IPS DF 19.7 (cell line): Measurements from ENCODE around the gene SEC62.

Experiments
- DNase-seq: peaks from one replicate; pipeline ENCODE4 v3.0.0-alpha.2; 2013; ENCODE audit warnings: low read depth, low spot score

SEC62 gene, protein sequence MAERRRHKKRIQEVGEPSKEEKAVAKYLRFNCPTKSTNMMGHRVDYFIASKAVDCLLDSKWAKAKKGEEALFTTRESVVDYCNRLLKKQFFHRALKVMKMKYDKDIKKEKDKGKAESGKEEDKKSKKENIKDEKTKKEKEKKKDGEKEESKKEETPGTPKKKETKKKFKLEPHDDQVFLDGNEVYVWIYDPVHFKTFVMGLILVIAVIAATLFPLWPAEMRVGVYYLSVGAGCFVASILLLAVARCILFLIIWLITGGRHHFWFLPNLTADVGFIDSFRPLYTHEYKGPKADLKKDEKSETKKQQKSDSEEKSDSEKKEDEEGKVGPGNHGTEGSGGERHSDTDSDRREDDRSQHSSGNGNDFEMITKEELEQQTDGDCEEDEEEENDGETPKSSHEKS

DNA sequence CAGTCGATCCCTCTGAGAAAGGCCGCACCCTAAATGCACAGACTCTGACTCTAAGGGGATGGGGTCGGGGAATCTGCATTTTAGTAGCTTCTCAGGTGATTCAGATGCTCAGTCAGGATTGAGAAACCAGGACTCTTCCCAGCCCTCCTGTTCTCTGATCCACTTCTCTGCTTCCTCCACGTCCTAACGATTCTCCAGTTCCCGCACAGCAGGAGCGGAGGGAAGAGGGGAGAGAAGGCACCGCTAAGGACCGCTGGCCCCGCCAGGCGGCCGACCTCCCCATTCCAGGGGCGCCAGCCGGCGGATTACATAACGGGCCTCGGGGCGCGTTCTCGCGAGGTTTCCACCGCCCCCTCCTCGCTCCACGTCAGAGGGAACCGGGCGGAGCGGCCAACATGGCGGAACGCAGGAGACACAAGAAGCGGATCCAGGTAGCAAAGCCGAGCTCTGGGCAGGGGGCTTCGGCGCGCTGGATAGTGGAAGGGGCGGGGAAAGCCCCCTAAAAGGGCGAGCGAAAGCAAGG lies at the start of gene SEC62:
Gene SEC62 (plus strand): TSS at position 380 of the 523 bp plus-strand sequence. CDS start 16 bp downstream, at position 396.
- DNase-seq, result peak; percentile 60

- DNase-seq, result no peak
Observed at GRCh38 chr3:169923189-169923588, 43.4 kb upstream of the SEC62 start.

- DNase-seq, result no peak
Observed at GRCh38 chr3:169923831-169924230, 42.8 kb upstream of the SEC62 start.

- no peak for DNase-seq
Observed at GRCh38 chr3:169929830-169930519, 36.6 kb upstream of the SEC62 start.

DNA sequence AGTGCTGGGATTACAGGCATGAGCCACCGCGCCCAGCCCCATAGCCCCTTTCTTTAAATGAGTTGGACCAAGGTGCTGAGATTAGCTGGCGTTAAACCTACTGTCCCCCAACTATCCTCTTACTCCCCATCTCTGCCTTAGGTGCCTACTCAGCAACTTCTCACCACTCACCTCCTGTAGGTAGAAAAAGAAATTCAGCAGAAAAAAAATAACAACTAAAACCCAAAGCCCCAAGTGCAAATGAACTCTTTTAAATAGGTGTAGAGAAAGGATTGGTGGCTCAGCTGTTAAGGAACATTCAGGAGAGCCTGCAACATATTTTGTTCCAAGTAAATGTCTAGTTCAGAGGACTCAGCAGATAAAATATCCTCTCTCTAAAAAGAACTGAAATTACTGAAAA lies 35.8 kb upstream of the SEC62 start:
- no peak for DNase-seq

DNA sequence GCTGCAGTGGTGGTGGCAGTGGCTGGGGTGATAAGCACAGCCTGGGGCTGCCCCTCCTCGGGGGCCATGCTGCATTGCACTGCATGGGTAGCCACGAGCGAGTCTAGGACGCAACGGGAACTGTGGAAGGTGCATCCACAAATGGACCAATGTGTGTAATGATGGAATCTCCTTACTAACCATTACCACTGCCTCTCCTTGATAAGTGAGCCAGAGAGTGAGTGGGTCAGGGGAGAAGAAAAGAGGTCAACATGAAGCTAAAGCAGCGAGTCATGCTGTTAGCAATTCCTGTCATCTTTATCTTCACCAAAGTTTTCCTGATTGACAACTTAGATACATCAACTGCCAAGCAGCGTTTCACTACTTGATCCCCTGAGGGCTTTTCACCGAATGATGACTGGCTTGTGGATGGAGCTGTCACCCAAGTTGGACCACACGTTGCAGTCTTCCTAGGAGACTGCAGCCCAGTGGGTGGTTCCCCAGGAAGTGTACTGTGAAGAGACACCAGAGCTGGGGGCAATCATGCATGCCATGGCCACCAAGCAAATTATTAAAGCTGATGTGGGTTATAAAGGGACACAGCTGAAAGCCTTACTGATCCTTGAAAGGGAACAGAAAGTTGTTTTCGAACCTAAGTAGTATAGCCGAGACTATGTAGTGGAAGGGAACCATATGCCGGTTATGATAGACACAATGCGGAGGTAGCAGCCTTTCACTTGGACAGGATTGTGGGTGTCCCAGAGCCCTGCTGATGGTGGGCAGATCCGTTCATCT lies 34.7 kb upstream of the SEC62 start:
- no peak for DNase-seq

GRCh38 chr3:169939320-169939719 lies 27.3 kb upstream of the SEC62 start:
- no peak for DNase-seq

DNA sequence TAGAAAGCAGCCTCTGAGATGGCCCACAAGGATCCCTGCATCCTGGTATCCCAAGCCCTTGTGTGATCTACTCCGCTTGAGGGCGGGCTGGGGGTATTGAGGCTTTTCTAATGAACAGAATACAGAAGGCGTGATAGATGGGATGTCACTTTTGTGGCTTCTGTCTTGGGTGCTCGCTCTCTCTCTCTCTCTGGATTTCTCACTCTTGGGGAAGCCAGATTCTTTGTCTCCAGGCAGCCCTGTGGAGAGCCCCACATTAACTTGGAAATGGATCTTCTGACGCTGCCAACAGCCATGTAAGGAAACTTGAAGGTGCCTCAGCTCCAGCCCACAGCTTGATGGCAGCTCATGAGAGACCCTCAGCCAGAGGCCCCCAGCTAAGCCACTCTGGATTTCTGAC lies 26.9 kb upstream of the SEC62 start:
- no peak for DNase-seq

DNA sequence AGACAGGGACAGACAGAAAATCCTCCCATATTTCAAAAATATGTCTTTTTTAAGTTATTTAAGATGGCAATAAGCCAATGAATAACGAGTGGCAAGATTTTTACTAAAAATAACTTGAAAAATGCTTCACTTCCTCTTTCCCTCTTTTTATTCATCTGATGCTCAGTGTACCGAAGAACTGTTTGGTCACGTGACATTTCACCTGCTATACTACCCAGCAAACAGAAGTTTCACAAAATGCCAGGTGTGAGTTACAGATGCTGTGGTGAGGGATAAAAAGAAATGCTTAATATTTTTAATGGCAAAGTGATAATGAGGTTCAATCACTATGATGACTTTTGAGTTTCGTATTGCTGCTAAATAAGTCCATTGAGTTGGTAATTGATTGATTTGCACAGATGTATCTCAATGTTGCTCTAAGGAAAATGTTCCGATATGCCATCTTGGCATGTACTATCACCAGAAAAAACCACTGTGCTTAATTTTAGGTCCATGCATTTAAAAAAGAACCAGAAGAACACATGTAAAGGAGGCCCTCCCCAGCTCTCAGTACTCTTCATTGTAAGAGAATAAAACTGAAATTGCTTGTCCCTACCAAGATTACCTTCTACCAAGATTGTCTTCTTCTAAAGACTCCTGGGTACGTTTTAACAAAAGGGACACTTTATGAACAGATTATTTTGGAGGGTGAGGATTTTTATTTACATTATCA lies 26.0 kb upstream of the SEC62 start:
- DNase-seq, result no peak

- no peak for DNase-seq
Observed at GRCh38 chr3:169945313-169945712, 21.3 kb upstream of the SEC62 start.

- no peak for DNase-seq
Observed at GRCh38 chr3:169946336-169946735, 20.3 kb upstream of the SEC62 start.

DNA sequence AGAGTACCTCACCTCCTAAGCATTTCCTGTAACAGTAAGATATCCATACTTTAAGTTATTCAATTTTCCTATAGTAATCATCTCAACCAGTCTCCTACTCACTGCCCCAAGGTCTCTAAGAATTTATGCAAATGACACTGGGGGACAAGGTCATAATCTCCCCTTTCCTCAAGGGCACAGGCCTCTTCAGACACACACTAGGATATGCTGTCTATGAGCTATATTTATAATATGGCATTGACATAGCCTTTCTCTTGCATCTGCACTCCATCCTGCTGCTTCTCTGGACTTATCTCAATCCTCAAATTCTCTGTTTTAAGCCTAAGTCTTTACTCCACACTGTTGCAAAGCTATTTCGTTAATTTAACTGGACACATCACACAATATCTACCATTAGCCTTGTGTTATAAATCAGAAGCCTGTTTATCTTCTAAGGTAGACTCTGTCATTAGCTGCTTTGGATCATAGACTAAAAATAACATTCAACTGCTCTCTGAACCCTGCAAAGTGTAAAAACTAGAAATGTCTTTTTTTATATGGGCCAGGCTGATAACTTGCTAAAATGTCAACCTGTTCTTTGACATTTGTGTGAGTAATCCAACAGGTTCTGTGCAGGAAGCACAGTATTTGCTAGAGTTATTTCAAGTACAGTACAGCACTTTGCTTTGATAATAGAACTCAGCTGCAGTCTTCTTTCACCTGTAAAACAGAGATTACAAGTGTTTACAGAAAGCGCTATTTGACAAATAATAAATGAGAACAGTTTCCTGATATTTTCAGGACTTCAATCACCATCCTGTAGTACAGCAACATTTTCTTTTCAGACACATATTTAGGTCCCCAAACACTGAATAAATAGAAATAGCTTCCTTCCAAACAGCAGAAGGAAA lies 17.8 kb upstream of the SEC62 start:
- no peak for DNase-seq

GRCh38 chr3:169952045-169952444 lies 14.6 kb upstream of the SEC62 start:
- DNase-seq, result no peak

DNA sequence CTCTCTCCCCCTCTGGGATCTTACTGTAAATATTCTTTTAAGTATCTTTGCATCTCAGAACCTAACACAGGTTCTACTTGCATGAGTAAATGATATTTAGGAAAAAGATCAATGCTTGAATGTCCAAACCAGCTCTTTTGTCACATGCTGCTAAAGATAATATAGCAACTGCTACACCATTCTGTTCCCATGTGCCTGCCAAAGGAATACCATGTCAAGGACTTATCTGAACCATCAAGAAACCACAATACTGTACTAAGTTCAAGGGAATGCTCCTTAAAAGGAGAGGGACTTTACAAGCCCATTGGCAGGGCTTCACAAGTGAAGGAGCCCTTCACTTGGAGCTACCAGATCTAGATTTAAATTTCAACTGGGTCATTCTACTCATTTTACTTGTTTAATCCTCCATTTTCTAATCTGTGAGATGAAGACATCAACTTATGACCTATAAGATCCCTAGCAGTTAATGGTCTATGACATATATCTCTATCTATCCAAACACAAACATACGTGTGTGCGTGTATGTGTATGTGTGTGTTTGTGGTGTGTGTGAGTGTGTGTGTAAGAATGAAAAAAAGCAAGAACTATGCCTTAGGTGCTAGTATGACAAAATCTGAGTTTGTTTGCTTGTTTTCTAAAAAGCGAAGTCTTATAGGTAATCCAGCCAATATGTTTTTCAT lies 13.0 kb upstream of the SEC62 start:
- no peak for DNase-seq

DNA sequence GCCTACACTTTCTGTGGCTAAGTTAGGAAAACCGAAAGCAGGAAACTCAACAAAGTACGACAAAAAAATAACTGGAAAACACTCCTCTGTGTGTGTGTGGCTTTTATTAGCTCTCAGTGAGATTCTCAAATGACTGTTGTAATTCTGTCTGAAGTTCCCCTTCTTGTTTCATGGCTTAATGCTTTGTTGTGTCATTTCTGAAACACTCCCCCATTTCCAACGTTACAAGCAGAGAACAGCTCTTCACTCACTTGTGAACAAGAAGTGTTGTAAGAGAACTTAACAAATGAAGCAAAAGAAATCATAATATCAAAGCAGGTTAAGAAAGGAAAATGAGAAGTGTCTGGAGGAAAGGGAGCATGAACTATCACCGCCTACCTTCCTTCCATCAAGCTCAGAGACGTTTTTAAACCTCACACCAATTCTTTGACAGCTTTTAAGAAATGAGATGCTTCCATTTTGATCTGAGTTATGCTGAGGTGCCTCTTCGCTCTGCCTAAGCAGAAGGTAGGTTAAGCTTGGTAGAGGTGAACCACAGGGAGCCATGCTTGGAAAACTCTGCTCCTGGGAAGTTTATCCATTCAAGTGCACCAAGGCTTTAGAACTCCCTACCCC lies 12.4 kb upstream of the SEC62 start:
- DNase-seq, result no peak

DNA sequence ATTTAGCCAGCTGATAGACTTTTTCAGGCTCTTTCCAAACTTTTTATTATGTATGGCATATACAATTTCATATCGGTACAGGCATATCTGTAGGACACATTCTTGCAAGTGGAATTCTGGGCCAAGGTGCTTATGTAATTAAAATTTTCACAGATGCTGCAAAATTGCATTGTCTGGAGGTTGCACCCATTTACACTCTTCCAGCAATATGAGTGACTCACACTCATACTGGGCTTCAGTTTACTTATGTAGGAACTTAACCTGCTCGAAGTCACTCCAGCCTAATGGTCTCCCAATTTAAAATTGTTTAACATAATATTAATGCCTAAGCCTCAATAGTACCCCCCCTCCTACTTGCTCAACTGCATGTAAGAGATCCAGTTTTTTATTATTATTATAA lies 11.2 kb upstream of the SEC62 start:
- DNase-seq, result no peak

- no peak for DNase-seq
Observed at GRCh38 chr3:169964176-169964575, 2.4 kb upstream of the SEC62 start.

DNA sequence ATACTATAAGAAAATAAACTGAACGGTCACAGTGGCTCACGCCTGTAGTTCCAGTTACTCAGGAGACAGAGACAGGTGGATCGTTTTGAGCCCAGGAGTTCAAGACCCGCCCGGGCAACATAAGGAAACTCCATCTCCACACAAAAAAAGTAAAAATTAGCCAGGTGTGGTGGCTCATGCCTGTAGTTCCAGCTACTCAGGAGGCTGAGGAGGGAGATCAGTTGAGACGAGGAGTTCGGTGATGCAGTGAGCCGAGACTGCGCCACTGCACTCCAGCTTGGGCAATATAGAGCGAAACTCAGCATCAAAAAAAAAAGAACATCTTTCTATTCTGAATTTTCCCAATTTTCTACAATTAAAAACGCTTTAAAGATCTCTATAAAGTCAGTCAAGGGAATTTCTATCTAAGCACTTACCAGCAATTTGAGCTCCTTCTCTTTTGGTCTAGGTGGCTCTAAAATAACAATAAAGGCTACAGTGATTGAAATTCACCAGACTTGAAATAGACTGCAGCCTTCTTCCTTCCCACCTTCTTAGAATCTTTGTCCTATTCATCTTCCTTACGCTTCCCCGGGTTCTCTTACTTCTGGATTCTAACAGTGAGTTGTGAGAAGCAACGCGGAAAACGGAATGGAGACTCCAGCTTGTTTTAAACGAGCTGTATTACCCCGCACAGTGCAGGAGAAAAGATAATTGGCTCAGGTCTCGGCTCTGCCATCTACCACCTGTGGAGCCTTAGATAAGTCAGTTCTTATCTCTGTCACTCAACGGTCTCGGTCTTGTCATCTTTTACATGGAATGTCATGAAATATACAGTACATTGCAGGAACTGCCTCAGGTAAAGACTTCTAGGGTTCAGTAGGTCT lies 812 bp upstream of the SEC62 start:
- DNase-seq, result no peak
